ENCODE measurements around the gene MMEL1.
"Not testable (repeated sequence)": the region's sequence is repeated elsewhere in the genome, so short reads cannot be mapped to it uniquely, and the experiment has no call there.

The MMEL1 gene

GRCh38 chr1:2632561-2633361 lies at the start of gene MMEL1:
TSS of gene MMEL1 (minus strand) at chr1:2633016. CDS start at chr1:2629484, 3,532 bp downstream.
- no peak for DNase-seq

- DNase-seq = not testable (repeated sequence)
Observed at GRCh38 chr1:2676726-2677125, 43.9 kb upstream of the MMEL1 start.

GRCh38 chr1:2671656-2672055 lies 38.8 kb upstream of the MMEL1 start:
- not testable (repeated sequence) for DNase-seq

DNA sequence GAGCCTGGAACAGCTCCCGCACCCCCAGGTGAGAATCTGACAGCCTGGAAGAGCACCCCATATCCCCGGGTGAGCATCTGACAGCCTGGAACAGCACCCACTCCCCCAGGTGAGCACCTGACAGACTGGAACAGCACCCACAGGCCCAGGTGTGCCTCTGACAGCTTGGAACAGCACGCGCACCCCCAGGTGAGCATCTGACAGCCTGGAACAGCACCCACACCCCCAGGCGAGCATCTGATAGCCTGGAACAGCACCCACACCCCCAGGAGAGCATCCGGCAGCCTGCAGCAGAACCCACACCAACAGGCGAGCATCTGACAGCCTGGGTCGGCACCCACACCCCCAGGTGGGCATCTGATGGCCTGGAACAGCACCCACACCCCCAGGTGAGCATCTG lies 27.0 kb upstream of the MMEL1 start:
- DNase-seq = not testable (repeated sequence)

GRCh38 chr1:2657909-2658308 lies 25.1 kb upstream of the MMEL1 start:
- not testable (repeated sequence) for DNase-seq

DNA sequence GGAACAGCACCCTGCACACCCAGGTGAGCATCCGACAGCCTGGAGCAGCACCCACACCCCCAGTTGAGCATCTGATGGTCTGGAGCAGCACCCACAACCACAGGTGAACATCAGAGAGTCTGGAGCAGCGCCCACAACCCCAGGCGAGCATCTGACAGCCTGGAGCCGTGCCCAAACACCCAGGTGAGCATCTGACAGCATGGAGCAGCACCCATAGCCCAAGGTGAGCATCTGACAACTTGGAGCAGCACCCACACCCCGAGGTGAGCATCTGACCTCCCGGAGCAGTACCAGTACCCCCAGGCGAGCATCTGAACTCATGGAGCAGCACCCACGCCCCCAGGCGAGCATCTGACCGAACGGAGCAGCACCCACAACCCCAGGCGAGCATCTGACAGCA lies 24.3 kb upstream of the MMEL1 start:
- DNase-seq = not testable (repeated sequence)

- DNase-seq = not testable (repeated sequence)
Observed at GRCh38 chr1:2655598-2656434, 23.0 kb upstream of the MMEL1 start.

GRCh38 chr1:2654443-2654948 lies 21.7 kb upstream of the MMEL1 start:
- DNase-seq = not testable (repeated sequence)

GRCh38 chr1:2653741-2654442 lies 21.1 kb upstream of the MMEL1 start:
- DNase-seq = not testable (repeated sequence)

GRCh38 chr1:2652926-2653571 lies 20.2 kb upstream of the MMEL1 start:
- not testable (repeated sequence) for DNase-seq

GRCh38 chr1:2652152-2652925 lies 19.5 kb upstream of the MMEL1 start:
- not testable (repeated sequence) for DNase-seq

- no peak for DNase-seq
Observed at GRCh38 chr1:2650967-2651645, 18.3 kb upstream of the MMEL1 start.

DNA sequence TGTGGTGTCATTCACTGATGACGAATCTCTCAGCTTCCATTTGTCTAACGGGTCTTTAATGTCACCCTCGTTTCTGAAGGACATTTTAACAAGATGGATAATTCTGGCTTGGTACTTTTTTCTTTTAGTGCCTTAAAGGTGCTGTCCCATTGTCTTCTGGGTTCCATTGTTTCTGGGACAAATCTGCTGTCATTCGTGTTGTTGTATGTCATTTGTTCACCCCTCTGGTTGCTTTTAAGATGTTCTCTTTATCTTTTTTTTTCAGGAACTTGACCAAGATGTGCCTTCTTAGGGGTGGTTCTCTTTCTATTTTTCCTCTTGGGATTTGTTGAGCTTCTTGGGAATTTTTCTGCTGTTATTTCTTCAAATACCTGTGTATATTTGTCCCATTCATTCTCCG lies 14.0 kb upstream of the MMEL1 start:
- DNase-seq = no peak

DNA sequence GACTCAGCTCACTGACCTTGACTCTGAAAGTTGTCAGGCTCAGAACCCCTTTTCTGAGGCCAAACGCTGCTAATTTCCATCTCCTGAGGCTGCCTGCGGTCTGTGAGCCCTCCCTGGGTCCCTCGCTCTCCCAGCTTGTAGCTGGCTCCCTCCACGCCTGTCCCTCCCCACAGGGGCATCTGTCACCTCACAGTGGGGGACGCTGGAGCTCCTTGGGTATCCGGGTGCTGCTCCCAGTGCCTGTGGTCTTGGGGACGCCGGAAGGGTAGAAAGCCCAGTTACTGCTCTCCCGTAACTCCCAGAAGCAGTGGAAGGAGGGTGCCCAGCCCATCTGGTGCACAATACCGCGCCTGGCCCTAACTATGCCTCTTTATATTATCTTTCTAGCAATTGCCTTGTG lies 13.0 kb upstream of the MMEL1 start:
- DNase-seq = no peak

- no peak for DNase-seq
Observed at GRCh38 chr1:2645143-2645542, 12.3 kb upstream of the MMEL1 start.

GRCh38 chr1:2644591-2645101 lies 11.8 kb upstream of the MMEL1 start:
- no peak for DNase-seq

GRCh38 chr1:2644171-2644570 lies 11.4 kb upstream of the MMEL1 start:
- DNase-seq = no peak

- DNase-seq = no peak
Observed at GRCh38 chr1:2643414-2644077, 10.7 kb upstream of the MMEL1 start.

- DNase-seq = peak; percentile 89
Observed at GRCh38 chr1:2642560-2643413, 10.0 kb upstream of the MMEL1 start.
